ENCODE results near the gene B3GNT5. TPM values are rescaled to one million over a fixed set of nuclear protein-coding genes. Genes with fewer than 3 reads are reported as not detected.

Gene B3GNT5
- total and polyA plus RNA-seq, 2 of the 8 experiments (the other 6 are each of a cell fraction or from before 2014, with no cell fraction given), result 2.4 to 9.7 TPM

DNA sequence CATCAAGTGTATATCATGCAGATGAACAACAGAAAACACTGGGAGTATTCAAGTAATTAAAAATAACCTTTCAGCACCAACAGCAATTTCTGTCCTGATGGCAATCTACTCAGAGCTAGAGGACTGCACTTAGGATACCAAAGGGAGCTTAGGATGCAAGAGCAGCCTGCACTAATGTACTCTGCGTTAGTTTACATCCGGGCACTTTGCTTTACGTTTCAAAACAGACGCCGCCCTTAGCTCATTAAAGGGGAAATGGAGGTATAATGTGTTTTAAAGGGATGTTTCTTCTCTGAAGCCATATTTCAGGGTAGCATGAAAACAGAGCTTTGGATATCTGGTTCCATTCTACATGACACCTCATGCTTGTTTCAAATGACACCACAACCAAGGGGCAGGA, 14.0 kb upstream of the B3GNT5 start:
- H2BK20ac ChIP-seq (ENCODE audit: low read length), result no peak overlapping the region
- no peaks in the 10 kb centered on the region for H3K23me2 ChIP-seq (ENCODE audit: low read depth, low read length)
- no peak overlapping the region for H3K4ac ChIP-seq (replicated peaks; ENCODE audit: insufficient read length, low read depth, low read length)
- H3K9me3 ChIP-seq (ENCODE audit: insufficient read depth in 2 of 2, low read depth in 1 of 2, low read length in 1 of 2), result peaks cover 15 to 16% of the 10 kb centered on the region in 2 experiments
- H3K56ac ChIP-seq (replicated peaks; ENCODE audit: insufficient read length, low read depth, low read length), result no peak overlapping the region
- no peak overlapping the region for H3K9ac ChIP-seq (replicated peaks in 1 of 4; ENCODE audit: extremely low read depth in 1 of 4, low read depth in 3 of 4, low read length in 3 of 4)
- no peak overlapping the region for H2BK5ac ChIP-seq (ENCODE audit: low read depth, low read length)
- no peak overlapping the region for H4K8ac ChIP-seq (ENCODE audit: extremely low read depth, insufficient read depth, low read length)
- H3K4me3 ChIP-seq (ENCODE audit: extremely low read depth in 1 of 4, insufficient read depth in 2 of 4, low read depth in 3 of 4, low read length in 4 of 4), result no peak overlapping the region
- H2AK5ac ChIP-seq (ENCODE audit: low read depth, low read length), result no peak overlapping the region
- CTCF ChIA-PET (ENCODE audit: partially characterized antibody), result interaction anchor here (1.5 kb wide), 1 partner anchor 10 kb away, joined by 4 read pairs; no protein-coding TSS in a partner anchor
- FAIRE-seq (no peak), DNase-seq (ENCODE audit: low read depth in 1 of 2, low spot score in 2 of 2) (no peak)
- no peak overlapping the region for H2AFZ ChIP-seq (ENCODE audit: low read length)
- no peaks in the 10 kb centered on the region for H3K36me3 ChIP-seq (ENCODE audit: control insufficient read depth in 2 of 4, insufficient read depth in 4 of 4, low read length in 3 of 4)
- no peaks in the 10 kb centered on the region for H3K79me2 ChIP-seq (ENCODE audit: control insufficient read depth in 1 of 2, insufficient read depth in 2 of 2, low read length in 2 of 2)
- H3K4me2 ChIP-seq (ENCODE audit: insufficient read depth in 1 of 2, low read depth in 2 of 2, low read length in 2 of 2), result no peak overlapping the region
- H3K18ac ChIP-seq (ENCODE audit: extremely low read depth, low read length), result no peak overlapping the region
- no peak overlapping the region for H2BK12ac ChIP-seq (ENCODE audit: low read depth, low read length)
- H4K5ac ChIP-seq (ENCODE audit: insufficient read length, low read depth, low read length), result no peak overlapping the region
- H3K23ac ChIP-seq (ENCODE audit: insufficient read length), result no peak overlapping the region
- WGBS, 2 experiments (ENCODE audit: extremely low coverage in 1 of 2, insufficient coverage in 1 of 2, insufficient read length in 1 of 2, insufficient replicate concordance in 2 of 2, low coverage in 1 of 2, low lambda C conversion rate in 2 of 2, missing lambda C conversion rate in 1 of 2), result 95% methylated on average over 5 of the region's 5 CpGs; no CpG with 5 or more reads in 1 of the 2 experiments
- no peak overlapping the region for H3K14ac ChIP-seq (ENCODE audit: insufficient read length)
- H4K20me1 ChIP-seq (replicated peaks in 1 of 2; ENCODE audit: control insufficient read depth in 1 of 2, insufficient read depth in 2 of 2, low read length in 2 of 2), result no peaks in the 10 kb centered on the region
- no peak overlapping the region for H2BK15ac ChIP-seq (ENCODE audit: low read length)
- H3K4me1 ChIP-seq (replicated peaks in 1 of 4; ENCODE audit: control insufficient read depth in 3 of 4, insufficient read depth in 4 of 4, low read length in 3 of 4), result no peaks in the 10 kb centered on the region
- H3K27ac ChIP-seq (ENCODE audit: low read depth, low read length), result no peak overlapping the region
- H2BK120ac ChIP-seq (replicated peaks; ENCODE audit: low read depth, low read length), result no peak overlapping the region
- H3K79me1 ChIP-seq (ENCODE audit: low read depth, low read length), result no peaks in the 10 kb centered on the region
- no peak overlapping the region for H4K91ac ChIP-seq (replicated peaks; ENCODE audit: insufficient read length, low read length)
- POLR2A ChIA-PET (ENCODE audit: partially characterized antibody), result no interaction called here
- no peaks in the 10 kb centered on the region for H3K27me3 ChIP-seq (replicated peaks in 1 of 4; ENCODE audit: control insufficient read depth in 3 of 4, extremely low read depth in 1 of 4, insufficient read depth in 3 of 4, low read length in 3 of 4)
- TF ChIP-seq EP300 (IDR thresholded peaks at IDR 0.05; ENCODE audit: borderline replicate concordance in 1 of 2, low read depth in 2 of 2, low read length in 2 of 2) (no peak), TBP (IDR thresholded peaks at IDR 0.05; ENCODE audit: low read depth, low read length) (no peak), SIX5 (IDR thresholded peaks at IDR 0.05; ENCODE audit: low read depth, low read length) (no peak), FOSL1 (IDR thresholded peaks at IDR 0.05; ENCODE audit: insufficient read depth, low read depth, low read length) (no peak), SP1 (IDR thresholded peaks at IDR 0.05; ENCODE audit: low read depth, low read length) (no peak), RNF2 (IDR thresholded peaks at IDR 0.05; ENCODE audit: borderline replicate concordance, low read depth, low read length, missing control alignments, poor library complexity, severe bottlenecking) (no peak), ZNF274 (IDR thresholded peaks at IDR 0.05; ENCODE audit: borderline replicate concordance, extremely low read depth, low read length) (no peak), CBX8 (IDR thresholded peaks at IDR 0.05; ENCODE audit: borderline replicate concordance, low read depth, low read length) (no peak), CREB1 (IDR thresholded peaks at IDR 0.05) (no peak)
- TF ChIP-seq, protein P1, sequence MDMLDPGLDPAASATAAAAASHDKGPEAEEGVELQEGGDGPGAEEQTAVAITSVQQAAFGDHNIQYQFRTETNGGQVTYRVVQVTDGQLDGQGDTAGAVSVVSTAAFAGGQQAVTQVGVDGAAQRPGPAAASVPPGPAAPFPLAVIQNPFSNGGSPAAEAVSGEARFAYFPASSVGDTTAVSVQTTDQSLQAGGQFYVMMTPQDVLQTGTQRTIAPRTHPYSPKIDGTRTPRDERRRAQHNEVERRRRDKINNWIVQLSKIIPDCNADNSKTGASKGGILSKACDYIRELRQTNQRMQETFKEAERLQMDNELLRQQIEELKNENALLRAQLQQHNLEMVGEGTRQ (IDR thresholded peaks at IDR 0.05; ENCODE audit: low read length), result no peak
- TF ChIP-seq, protein P2, sequence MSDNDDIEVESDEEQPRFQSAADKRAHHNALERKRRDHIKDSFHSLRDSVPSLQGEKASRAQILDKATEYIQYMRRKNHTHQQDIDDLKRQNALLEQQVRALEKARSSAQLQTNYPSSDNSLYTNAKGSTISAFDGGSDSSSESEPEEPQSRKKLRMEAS (IDR thresholded peaks at IDR 0.05), result no peak

All from H1 (cell line).